Activated B cell treated with CpG ODN at 0.5 μM for 24 hours (primary cell): ENCODE measurements around the gene ZNF189. TPM values are rescaled to one million over a fixed set of nuclear protein-coding genes. Genes with fewer than 3 reads are reported as not detected.

Source experiments
- ATAC-seq: fragments of 200-7000 bp; cut with Tn5 transposase; one replicate; pipeline ENCODE4 v1.10.0; 2021; ENCODE audit warnings: low read depth, mild to moderate bottlenecking, moderate library complexity
- CTCF ChIA-PET: fragments of 350-600 bp; sonication (Branson Sonifier 250); formaldehyde crosslinking; loops from one replicate; lab custom pipeline; 2021; ENCODE audit warnings: antibody characterized with exemption; lab: Charles Lee
- POLR2A ChIA-PET: fragments of 350-600 bp; sonication (Branson Sonifier 250); formaldehyde crosslinking; loops from one replicate; lab custom pipeline; 2021; ENCODE audit warnings: antibody characterized with exemption; lab: Charles Lee
- DNase-seq: peaks from one replicate; pipeline ENCODE4 v3.0.0; 2022
- H3K27ac Mint-ChIP-seq: one replicate; pipeline ENCODE4 v1.8.0; 2020; ENCODE audit warnings: mixed read lengths
- H3K27me3 Mint-ChIP-seq: one replicate; pipeline ENCODE4 v1.8.0; 2021; ENCODE audit warnings: mixed read lengths
- H3K36me3 Mint-ChIP-seq: one replicate; pipeline ENCODE4 v1.8.0; 2021; ENCODE audit warnings: low read depth, mixed read lengths
- H3K4me1 Mint-ChIP-seq: one replicate; pipeline ENCODE4 v1.8.0; 2021; ENCODE audit warnings: mixed read lengths
- H3K4me3 Mint-ChIP-seq: one replicate; pipeline ENCODE4 v1.8.0; 2020; ENCODE audit warnings: mild to moderate bottlenecking, mixed read lengths
- H3K9me3 Mint-ChIP-seq: one replicate; pipeline ENCODE4 v1.8.0; 2020; ENCODE audit warnings: mixed read lengths
- CTCF ChIP-seq: fragments of 200-600 bp; IDR thresholded peaks from one replicate; pipeline ENCODE4 v1.8.0; 2022; ENCODE audit warnings: antibody characterized with exemption, mild to moderate bottlenecking
- intact Hi-C: fragments of 100-400 bp; cut with micrococcal nuclease; formaldehyde crosslinking; loops from one replicate; pipeline ENCODE4 v1.15.1; 2024
- total RNA-seq: library from RNA; stranded (reverse); gene quantifications from 2 replicates; pipeline ENCODE4 v1.2.3, GENCODE V29; 2022

Gene ZNF189
- total RNA-seq, 1 donor from 2014 or later: 21.1 TPM

DNA sequence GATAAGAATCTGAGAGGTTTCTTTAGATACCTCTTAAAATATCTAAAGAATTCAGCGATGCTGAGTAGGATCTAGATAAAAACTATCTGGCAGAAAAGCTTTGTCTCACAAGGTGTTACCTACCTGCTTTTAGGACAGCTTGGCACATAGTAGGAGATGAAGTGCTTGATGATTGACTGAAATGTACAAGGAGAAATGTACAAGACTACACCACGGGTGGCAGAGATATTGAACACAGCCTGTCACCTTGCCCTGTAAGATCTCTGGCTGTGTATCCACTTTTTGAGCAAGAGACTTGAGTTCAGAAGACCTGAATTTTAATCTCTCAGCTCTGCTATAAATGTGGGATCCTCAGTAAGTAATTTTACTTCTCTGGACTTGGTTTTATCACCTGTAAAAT, 21.2 kb downstream of the ZNF189 start:
- Mint-ChIP-seq H3K36me3 (peaks cover 12% of the 10 kb centered on the region), H3K27ac (no peak overlapping the region), H3K4me3 (no peak overlapping the region), H3K4me1 (no peaks in the 10 kb centered on the region), H3K9me3 (peaks cover 19% of the 10 kb centered on the region), H3K27me3 (peaks cover 3% of the 10 kb centered on the region)
- ATAC-seq (no peak), DNase-seq (no peak)
- intact Hi-C loops: no loop called here
- ChIA-PET CTCF (no interaction called here), POLR2A (no interaction called here)
- TF ChIP-seq CTCF: no peak

DNA sequence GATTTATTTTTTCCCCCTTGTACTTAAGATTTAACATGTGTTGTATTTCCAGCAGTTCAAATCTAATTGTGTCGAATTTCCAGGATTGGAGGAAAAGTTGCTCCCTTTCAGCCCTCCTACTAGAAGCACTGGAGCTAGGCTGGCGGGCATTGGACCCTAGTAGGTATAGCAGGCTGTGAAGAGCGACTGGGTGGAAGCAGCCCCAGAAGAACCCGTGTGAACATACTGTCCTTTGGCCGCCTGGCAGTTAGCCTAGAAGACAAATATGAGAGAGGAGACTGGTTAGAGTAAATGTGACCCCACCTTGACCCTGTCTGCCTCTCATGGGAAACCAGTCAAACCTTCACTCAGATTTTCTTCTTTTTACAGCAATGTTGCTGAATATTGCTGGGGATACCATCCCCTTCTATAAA, 23.0 kb downstream of the ZNF189 start:
- ChIA-PET CTCF (no interaction called here), POLR2A (no interaction called here)
- intact Hi-C loops: no loop called here
- TF ChIP-seq CTCF: no peak
- Mint-ChIP-seq H3K9me3 (peaks cover 11% of the 10 kb centered on the region), H3K36me3 (peaks cover 5% of the 10 kb centered on the region), H3K4me3 (no peak overlapping the region), H3K27ac (no peak overlapping the region), H3K27me3 (peaks cover 3% of the 10 kb centered on the region), H3K4me1 (no peaks in the 10 kb centered on the region)
- DNase-seq (no peak), ATAC-seq (no peak)

GRCh38 chr9:101427358-101427757, 28.7 kb downstream of the ZNF189 start:
- H3K9me3 Mint-ChIP-seq: no peaks in the 10 kb centered on the region
- no peak for TF ChIP-seq CTCF
- intact Hi-C loops: no loop called here
- no peak for ATAC-seq
- no peak for DNase-seq
- peaks cover 7% of the 10 kb centered on the region for H3K27me3 Mint-ChIP-seq
- H3K36me3 Mint-ChIP-seq: no peaks in the 10 kb centered on the region
- ChIA-PET CTCF (no interaction called here), POLR2A (interaction anchor here (0.6 kb wide), 1 partner anchor 29 kb away, joined by 3 read pairs; the partner anchor contains the start of genes MRPL50 and ZNF189)
- H3K27ac Mint-ChIP-seq: peak overlapping the region; percentile 9
- no peak overlapping the region for H3K4me3 Mint-ChIP-seq
- H3K4me1 Mint-ChIP-seq: peaks cover 13% of the 10 kb centered on the region

DNA sequence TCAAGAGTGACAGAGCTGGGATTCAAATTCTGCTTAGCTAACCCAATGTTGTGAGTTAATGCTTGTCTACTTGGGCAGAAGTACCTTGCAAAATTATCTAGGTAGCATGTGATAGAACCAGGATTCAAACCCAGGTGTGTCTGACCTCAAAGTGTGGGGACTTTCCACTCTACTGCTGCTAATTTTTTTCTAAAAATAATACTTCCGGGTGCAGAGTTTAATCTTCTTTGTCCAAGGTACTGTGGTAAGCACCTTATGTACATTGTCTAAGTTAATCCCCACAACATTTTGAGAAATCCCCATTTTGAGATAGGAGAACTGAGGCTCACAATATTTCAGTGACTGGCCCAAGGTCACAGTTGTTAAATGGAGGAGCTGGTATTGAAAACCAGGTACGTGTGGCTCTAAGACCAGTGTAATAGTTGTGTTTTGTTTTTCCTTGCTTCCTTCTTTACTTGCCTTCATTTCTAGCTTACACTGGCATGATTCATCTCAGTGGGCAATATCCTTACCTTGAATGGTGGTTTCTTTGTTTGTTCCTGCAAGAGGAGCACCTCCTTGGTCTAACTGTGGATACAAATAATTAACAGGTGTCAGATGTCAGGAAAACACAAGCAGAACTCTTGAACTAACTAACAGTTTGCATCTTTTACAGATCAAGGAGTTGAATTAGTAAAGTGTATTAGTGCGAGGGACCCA, 29.5 kb downstream of the ZNF189 start:
- Mint-ChIP-seq H3K27me3 (peaks cover 7% of the 10 kb centered on the region), H3K9me3 (no peaks in the 10 kb centered on the region), H3K27ac (peak overlapping the region; percentile 20), H3K4me1 (peaks cover 13% of the 10 kb centered on the region), H3K36me3 (no peaks in the 10 kb centered on the region), H3K4me3 (no peak overlapping the region)
- ChIA-PET CTCF (no interaction called here), POLR2A (no interaction called here)
- no peak for ATAC-seq
- DNase-seq: no peak
- TF ChIP-seq CTCF: no peak
- intact Hi-C loops: no loop called here

DNA sequence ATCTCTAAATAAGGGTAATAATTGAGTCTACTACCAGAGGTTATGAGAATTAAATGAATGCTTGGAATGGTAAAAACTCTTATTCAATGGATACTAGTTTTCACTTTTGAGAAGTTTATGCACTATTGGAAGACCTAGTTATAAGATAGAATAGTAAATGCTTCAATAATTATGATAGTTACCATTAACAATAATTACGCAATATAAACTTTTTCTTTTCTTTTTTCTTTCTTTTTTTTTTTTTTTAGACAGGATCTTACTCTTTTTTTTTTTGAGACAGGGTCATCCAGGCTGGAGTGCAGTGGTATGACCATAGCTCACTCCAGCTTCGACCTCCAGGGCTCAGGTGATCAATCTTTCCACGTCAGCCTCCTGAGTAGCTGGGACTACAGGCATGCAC, 30.3 kb downstream of the ZNF189 start:
- POLR2A ChIA-PET: no interaction called here
- DNase-seq (no peak), ATAC-seq (no peak)
- no peak overlapping the region for H3K27ac Mint-ChIP-seq
- no peaks in the 10 kb centered on the region for H3K9me3 Mint-ChIP-seq
- intact Hi-C loops: no loop called here
- H3K4me3 Mint-ChIP-seq: no peak overlapping the region
- no peak for TF ChIP-seq CTCF
- CTCF ChIA-PET: no interaction called here
- peaks cover 7% of the 10 kb centered on the region for H3K27me3 Mint-ChIP-seq
- peaks cover 13% of the 10 kb centered on the region for H3K4me1 Mint-ChIP-seq
- no peaks in the 10 kb centered on the region for H3K36me3 Mint-ChIP-seq
